Stimulated activated naive CD4-positive, alpha-beta T cell treated with Interleukin-2 at 50 U/mL for 16 hours (primary cell): ENCODE data around the gene DOK5.
"Not testable (repeated sequence)": the region's sequence is repeated elsewhere in the genome, so short reads cannot be mapped to it uniquely, and the experiment has no call there.

Experiments used
- DNase-seq: peaks from one replicate; lab custom pipeline; 2025; lab: John Stamatoyannopoulos, UW

Gene DOK5

DNA sequence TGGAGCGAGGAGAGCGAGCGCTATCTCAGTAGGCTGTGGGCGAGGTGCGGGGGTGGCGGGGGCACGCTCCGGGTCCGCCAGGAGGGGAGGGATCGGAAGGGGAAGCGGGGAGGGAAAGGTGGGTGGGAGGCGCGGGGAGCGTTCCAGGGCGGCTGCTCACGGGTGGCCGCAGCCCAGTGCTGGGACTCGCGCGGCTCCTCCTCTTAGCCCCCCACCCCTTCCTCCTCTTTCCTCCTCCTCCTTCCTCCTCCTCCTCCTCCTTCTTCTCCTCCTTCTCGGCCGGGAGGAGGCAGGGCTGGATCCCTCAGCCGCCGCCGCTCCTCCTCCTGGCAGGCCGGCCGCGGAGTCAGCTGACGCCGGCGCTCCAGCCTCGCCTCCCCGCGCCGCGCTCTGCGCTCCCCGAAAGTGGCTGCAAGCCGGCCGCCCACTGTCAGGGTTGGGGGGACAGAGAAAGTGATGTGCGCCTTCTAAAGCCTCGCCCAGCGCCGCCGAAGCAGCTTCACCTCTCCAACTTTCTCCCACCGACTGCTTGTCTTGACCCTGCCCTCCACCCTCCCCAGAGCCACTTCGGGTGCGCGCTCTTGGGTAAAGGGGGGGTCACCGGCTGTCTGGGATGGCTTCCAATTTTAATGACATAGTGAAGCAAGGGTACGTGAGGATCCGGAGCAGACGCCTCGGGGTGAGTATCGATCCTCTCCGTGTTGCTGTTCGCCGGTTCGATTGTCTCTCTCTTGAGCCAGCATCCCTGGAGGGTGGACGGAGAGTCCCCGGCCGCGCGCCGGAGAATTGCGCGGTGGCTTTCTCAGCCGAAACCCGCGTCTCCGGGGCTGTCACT lies at the start of gene DOK5:
TSS of gene DOK5 (plus strand) at position 260 of the 835 bp plus-strand sequence. CDS start at position 614, 354 bp downstream.
- no peak for DNase-seq

DNA sequence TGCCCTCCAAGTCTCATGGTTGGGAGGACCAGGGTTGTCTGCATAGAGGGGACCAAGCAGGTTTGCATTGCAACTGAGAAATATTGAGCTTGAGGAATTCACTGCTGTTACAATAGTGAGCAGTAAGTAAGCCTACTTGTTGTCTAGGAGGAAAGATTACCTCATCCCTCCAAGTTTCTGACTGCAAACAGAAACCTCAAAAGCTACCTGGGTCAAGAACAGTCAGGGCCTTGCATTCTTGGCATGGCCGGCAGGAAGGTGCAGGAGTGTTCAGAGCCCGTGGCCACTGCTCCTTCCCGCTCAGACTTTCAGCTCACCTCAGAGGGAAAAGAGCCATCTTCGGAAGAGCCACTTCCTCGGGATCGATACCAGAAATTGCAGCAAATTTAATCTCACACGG lies 46.0 kb upstream of the DOK5 start:
- DNase-seq: no peak

DNA sequence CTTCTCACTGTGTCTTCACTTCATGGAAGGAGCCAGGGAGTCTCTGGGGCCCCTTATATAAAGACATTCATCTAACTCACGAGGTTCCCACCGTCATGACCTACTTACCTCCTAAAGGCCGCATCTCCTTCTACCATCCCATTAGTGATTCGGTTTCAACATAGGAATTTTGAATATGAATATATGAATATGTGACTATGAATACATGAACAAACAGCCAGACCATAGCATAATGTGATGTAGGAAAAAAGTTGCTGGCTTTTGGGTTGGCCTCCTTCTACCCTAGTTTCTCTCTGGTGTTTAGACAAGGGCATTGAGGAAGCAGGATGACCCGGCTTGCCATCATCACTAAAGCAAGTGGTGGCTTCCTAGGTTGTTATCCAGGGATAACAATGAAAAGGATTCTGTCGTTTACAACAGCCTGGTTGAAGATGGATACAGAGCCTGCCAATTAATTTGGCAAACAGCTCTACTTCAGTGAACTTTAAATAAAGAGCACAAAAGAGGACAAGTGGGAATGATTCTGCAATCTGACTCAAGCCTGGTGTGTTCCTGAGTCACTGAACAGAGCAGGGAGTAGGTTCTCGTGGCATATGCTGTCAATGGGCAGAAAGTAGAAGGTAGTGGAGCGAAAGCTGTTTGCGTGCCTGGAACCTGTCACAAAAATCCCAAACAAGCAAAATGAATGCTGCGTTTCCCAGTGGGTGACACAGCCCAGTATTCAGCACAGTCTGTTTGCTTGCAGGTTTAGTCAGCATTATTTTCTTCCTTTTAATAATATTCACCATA lies 44.0 kb upstream of the DOK5 start:
- no peak for DNase-seq

DNA sequence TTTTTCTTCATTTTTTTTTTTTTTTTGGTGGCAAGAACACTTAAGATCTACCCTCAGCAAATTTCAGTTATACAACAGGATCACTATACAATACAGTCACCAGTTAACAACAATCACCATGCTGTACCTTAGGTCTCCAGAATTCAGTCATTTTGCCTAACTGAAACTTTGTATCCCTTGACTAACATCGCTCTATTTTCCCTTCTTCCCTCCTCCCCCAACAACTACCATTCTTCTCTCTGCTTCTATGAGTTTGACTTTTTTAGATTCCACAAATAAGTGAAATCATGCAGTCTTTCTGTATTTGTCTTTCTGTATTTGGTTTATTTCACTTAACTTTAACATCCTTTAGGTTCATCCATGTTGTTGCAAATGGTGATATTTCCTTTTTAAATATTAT lies 42.4 kb upstream of the DOK5 start:
- DNase-seq: no peak

DNA sequence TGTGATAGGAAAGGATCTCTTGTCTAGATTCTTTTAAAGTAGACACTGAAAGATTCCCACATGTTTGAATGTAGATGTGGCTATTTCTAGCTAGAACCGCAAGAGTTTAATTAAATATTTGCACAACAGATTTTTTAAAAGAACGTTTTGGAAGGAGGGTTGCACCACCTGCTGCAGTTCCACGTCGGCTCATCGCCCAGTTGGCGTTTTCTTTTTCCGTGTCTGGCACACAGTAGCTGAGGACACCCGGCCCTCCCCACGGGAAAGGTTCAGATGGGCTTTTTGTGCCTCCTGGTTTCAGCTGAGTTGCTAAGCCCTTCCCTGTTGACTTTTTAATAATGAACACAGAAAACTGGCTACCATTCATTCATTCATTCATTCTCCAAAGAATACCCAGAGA lies 41.8 kb upstream of the DOK5 start:
- no peak for DNase-seq

DNA sequence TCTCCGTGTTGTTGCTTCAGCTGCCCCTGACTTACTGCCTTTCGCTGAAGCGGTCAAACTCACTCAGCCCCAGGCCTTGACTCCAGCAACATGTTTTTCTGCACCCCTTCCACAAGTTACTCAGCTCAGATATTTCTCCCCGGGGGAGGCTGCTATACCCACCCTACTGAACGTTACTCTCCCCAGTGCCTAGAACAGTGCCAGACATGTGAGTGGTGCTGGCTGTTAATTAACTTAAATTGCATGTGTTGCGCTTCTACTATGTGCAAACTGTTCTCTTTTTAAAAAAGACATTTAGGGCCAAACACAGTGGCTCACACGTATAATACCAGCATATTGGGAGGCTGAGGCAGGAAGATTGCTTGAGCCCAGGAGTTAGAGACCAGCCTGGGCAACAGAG lies 41.2 kb upstream of the DOK5 start:
- no peak for DNase-seq

DNA sequence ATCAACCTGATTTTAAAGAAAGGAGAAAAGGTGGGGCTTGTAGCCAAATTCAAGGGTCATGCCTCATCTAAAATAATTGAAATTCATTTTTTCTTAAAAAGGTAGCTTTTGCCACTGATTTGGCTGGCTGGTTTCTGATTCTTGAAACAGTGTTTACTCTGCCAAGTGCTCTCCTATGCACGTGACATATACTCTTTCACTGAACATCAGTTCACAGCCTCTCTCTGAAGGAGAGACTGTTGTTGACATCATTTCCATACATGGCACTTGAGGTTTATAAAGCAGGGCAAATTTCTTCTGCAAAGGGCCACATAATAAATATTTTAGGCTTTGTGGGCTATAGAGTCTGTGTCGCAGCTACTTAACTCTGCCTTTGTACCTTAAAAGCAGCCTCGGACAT lies 40.4 kb upstream of the DOK5 start:
- DNase-seq: no peak

DNA sequence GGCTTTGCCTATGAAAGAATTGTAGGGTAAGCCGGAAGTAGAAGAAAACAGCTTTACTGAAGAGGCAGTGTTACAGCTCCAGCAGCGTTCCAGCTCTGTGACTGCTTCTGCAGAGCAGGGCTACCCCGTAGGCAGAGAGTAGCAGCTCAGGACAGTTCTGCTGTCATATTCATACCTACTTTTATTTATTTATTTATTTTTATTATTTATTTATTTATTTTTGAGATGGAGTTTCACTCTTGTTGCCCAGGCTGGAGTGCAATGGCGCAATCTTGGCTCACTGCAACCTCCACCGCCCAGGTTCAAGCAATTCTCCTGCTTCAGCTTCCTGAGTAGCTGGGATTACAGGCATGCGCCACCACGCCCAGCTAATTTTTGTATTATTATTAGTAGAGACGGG lies 39.0 kb upstream of the DOK5 start:
- not testable (repeated sequence) for DNase-seq

DNA sequence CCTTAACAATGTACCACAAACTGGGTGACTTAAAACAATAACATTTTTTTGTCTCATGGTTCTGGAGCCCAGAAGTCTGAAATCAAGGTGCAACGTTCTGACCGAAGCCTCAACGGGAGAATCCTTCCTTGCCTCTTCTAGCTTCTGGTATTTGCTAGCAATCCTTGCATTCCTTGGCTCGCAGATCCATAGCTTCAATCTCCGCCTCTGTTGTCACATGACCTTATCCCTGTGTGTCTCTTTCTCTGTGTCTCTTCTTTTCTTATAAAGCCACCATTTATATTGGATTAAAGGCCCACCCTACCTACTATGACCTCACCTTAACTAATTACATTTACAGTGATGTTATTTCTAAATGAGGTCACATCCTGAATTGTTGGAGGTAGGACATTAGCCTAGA lies 37.2 kb upstream of the DOK5 start:
- DNase-seq: no peak

DNA sequence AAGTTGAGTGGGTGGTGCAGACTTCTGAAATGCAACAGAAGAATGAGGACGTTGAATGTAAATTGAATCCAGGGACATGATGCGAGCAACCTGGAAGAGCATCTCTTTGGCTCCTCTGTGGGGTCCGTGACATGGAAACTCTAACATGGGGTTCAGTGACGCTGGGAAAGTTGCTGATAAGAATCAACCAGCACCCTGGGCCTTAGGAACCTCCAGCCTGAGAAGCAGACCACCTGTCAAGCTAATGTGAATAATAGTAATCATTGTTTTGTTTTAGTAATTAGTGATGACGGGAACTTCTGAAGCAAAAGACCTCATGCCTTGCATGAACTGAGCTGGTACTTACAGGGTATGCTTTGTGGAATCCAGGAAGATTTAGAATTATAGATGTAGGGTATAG lies 25.2 kb upstream of the DOK5 start:
- no peak for DNase-seq

DNA sequence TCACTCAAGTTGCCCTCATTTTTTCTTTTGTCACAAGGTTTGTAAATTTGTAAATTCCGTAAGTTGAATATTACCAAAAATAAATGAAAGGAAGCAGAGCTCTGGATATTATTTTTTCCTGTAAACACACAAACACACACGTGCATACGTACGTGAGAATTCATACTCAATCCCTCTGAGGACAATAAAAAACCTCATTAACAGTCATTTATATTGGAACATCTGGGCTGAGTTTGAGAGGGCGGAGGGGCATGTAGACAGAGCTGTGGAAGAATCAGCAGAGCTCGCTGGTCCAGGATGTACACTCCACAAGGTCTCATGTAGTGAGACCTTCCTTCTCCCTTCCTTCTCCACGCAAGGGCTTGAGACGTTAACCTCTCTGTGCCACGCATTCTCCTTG lies 24.2 kb upstream of the DOK5 start:
- no peak for DNase-seq

DNA sequence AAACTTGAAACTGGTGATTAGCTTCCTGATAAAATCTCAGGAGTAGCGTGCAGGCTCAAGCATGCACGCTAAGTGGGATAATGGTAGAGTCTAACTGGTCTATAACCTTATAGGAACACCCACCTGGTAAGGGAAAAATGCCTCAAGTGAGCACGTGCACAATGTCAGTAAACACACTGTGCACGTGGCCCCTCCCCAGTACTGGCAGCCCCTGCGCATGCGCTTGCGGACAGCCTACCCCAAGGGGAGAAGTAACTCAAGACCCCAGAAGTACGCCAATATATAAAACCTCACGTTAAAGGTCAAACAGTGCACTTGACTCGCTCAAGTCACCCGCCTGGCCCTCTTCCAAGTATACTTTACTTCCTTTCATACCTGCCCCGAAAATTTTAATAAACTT lies 23.1 kb upstream of the DOK5 start:
- no peak for DNase-seq

DNA sequence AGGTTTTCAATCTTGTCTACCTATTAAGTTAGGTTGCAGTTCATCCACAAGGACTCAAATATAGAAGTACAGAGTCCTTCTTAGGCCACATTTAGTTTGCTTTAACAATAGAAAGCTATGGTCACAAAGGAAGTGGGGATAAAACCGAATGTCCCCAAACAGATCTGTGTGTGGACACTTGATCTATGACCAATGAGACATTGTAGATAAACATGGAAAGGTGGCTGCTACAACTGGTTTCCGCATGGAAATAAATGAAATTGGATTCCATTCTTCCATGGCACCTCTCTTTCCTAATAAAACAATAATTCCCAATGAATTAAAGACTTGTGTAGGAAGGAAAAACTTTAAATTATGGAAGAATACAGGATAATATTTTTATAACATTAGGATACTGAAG lies 20.4 kb upstream of the DOK5 start:
- DNase-seq: no peak

DNA sequence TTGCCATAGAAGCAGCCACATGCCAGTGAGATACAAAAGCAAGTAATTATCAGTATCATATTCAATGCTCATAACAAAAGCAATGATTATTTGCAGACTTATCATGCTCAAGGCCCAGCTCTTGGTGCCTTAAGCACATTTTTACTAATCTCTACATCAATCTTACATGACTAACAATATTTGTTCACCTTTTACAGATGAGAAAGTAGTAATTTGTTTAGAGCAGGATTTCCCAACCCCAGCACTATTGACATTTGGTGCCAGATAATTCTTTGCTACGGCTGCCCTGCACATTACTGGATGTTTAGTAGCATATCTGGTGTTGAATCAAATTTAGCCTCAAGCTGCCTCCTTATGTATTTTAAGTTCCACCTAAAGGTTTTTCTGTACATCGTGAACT lies 19.0 kb upstream of the DOK5 start:
- no peak for DNase-seq

DNA sequence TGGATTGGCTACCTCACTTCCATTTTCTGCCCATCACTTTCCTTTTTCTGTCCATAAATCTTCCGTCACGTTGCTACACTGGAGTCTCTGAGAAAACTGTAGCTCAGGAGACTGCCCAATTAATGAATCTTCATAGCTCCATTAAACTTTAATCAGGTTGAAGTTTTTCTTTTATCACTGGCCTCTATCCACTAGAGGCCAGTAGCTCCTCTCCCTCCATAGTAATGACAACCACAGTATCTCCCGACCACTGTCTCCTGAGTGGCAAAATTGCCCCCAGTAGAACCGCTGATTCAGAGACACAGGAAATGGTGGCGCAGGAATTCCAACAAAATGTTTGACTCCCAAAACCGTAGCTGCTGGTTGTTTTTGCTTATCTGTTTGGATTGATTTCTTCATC lies 18.4 kb upstream of the DOK5 start:
- DNase-seq: no peak

DNA sequence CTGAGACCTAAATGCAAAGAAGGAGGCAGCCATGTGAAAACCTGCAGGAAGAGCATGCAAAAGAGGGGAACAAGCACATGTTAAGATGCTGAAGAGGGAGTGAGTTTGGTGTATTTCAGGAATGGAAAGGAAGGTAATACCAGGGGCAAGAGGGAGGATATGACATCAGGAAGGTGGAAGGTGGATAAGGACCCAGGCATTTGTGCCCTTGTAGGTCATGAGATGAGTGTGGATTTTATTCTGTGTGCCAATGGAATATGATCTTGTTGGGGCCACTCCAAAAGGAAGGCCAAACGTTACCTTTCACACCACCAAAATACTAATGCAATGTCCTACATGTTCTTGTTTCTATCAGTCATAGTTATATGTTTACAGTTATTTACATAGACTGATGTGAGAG lies 17.2 kb upstream of the DOK5 start:
- DNase-seq: no peak

DNA sequence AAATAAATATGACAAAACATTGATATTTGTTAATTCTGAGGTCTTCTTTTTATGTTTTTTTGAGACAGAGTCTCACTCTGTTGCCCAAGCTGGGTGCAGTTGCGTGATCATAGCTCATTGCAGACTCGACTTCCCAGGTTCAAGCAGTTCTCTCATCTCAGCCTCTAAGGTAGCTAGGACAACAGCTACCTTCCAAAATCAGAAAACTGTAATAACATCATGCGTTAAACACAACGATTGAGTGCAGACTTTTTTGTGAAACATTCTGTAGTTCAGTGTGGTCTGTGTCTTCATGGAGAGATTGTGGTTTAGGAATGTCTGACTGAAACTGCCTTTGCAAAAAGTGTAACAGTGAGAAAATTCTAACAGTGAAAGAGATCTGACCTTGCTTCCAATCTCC lies 16.1 kb upstream of the DOK5 start:
- no peak for DNase-seq

DNA sequence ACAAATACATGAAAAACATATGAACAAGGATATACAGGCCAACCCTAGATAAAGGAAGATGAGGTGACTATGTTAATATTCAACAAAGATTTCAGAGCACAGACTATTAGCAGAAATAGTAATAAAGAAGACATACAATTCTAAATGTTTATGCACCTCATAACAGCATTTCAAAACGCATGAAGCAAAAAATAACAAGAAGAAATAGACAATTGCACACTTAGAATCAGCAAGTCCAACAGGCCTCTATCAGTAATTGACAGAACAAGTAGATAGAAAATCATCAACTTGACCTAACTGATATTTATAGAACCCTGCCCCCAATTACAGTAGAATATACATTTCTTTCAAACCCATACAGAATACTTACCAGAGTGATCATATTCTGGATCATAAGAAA lies 11.4 kb upstream of the DOK5 start:
- no peak for DNase-seq

DNA sequence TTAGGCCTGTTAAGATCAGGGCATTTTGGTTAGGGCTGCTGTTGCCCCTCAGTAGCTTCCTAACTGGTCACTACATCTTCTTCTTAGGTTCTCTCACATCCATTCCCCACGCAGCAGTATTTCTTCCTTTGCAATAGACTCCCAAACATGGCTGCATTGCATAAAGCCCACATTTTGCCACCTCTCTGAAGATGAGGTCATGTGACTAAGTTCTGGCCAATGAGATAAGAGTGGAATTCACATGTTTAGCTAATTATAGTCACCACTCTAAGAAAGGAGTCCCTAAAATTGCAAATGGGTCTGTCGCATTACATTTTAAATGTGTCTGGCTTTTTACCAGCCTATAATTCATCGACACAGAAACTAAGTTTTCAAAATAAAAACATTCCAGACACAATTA lies 9.3 kb upstream of the DOK5 start:
- DNase-seq: no peak

DNA sequence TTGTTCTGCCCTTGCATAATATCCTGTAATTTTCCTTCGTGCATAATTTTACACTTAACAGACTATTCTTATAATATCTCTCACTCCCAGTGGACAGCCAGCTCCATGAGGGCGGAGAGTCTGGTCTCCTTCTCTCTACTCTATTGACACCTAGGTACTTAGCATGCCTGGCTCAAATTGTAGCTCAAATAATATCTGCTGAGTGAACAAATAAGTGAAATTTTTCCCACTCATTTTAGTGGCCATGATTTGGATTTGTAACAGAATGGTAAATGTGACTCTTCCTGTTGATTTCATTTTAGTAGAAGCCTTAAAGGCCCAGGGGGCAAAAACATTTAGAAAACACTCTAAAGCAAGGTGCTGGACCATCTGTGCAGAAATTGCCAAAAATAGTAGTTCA lies 7.8 kb upstream of the DOK5 start:
- no peak for DNase-seq

DNA sequence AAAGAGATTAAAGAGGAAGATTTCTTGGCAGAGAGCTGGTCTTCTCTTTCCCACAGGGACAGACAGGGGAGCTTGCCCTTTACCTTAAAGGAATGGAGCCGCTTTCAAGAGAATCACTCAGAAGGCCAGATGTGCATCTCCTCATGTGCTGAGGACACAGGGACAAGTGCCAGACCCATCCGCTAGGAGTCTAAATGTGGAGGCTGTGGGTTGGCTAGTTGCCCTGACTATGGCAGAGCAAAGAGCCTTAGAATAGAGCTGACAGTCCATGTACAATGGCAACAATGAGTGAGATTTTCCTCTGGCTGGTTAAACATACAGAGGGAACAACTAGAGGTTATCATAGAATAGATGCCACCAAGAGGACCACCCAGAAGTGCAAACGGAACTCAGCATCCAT lies 7.3 kb upstream of the DOK5 start:
- no peak for DNase-seq

DNA sequence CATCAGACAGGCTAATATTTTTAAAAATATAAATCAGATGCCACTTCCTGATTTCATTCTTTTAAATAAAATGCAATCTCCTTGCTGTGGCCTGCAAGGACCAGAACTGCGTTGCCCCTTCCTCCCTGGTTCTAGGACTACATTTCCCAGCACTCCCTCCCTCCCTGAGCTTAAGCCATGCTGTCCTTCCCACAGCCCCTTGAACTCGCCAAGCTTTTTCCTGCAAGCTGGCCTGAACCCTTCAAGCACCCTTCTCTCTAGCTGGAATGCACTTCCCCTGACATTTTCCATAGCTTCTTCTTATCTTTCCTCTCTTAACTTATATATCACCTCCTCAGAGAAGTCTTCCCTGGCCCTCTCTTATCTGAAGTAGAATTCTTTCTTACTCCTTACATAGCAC lies 6.1 kb upstream of the DOK5 start:
- DNase-seq: no peak

DNA sequence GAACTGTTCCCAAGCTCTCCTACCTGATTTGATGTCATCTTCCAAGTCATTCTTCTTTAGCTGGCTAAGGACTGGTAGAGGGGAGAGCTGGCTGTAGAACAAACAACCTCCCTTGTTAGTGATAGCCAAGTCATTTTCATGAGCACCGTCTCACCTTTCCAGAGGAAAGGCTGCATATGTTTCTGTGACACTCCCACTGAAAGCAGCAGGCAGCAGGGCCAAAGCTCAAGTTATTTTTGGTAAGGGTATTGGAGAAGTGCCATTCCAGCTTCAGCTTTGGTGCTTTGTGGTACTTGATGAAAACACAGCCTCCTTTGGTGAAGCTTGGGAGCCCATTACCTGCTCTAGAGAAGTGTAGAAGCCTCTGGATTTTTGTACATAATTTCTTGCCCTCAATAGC lies 5.4 kb upstream of the DOK5 start:
- DNase-seq: no peak

DNA sequence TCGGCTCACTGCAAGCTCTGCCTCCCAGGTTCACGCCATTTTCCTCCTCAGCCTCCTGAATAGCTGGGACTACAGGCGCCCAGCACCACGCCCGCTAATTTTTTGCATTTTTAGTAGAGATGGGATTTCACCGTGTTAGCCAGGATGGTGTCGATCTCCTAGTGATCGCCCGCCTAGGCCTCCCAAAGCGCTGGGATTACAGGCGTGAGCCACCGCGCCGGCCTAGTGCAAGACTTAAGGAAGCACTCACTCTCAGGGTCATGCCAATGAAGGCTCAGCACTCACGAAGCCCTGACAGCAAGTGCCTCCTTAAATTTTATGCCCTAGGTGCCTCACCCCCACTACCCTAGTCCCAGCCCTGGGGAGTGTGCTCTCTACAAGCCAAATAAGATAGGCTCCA lies 4.7 kb upstream of the DOK5 start:
- no peak for DNase-seq
